ENCODE results near the gene KCNQ1.
A peak's percentile ranks its signal among the peaks of the same experiment; 100 is the strongest.

KCNQ1 gene

DNA sequence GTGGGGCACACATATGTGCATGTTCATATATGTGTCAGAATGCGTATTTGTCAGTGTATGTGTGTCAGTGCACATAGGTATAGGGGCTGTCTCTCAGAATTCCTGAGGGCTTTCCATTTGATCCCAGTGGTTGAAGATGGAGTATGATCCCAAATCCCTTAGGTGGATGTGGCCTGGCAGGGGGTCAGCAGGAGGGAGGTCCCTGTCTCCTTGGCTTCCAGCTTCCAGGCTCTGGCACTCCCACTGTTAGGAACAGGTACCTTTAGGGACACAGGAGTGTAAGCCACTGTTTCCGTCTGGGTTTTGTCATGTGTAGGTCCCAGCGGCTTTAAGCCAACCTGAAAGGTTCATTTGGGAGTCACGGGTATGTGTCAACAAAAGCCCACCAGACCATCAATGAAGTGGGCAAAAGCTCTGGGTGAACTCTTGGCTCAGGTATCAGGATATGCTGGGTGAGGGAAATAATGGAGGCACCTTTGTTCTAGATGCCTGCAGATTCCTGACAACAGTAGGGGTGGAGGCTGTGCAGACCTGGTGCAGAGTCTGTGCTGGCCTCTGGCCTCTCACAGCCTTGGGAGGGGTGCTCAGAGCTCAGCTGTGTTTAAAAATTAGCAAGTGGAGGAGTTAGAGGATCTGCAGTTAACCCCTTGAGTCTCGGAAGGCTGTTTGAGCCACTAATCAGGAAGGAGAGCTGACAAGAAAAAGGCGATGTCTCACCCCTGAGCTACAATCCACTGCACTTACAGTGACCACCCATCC is 246.0 kb downstream of the KCNQ1 start:
- no peak overlapping the region for H3K27ac ChIP-seq (ENCODE audit: poor library complexity, severe bottlenecking)
- TF ChIP-seq, protein P1, sequence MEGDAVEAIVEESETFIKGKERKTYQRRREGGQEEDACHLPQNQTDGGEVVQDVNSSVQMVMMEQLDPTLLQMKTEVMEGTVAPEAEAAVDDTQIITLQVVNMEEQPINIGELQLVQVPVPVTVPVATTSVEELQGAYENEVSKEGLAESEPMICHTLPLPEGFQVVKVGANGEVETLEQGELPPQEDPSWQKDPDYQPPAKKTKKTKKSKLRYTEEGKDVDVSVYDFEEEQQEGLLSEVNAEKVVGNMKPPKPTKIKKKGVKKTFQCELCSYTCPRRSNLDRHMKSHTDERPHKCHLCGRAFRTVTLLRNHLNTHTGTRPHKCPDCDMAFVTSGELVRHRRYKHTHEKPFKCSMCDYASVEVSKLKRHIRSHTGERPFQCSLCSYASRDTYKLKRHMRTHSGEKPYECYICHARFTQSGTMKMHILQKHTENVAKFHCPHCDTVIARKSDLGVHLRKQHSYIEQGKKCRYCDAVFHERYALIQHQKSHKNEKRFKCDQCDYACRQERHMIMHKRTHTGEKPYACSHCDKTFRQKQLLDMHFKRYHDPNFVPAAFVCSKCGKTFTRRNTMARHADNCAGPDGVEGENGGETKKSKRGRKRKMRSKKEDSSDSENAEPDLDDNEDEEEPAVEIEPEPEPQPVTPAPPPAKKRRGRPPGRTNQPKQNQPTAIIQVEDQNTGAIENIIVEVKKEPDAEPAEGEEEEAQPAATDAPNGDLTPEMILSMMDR (IDR thresholded peaks at IDR 0.05; ENCODE audit: poor library complexity, severe bottlenecking) = no peak
- H3K36me3 ChIP-seq (ENCODE audit: low read depth) = no peaks in the 10 kb centered on the region
- no peak for DNase-seq (ENCODE audit: low spot score)
- no peaks in the 10 kb centered on the region for H3K4me1 ChIP-seq (ENCODE audit: insufficient read depth, poor library complexity, severe bottlenecking)
- no peak overlapping the region for H3K4me3 ChIP-seq (ENCODE audit: severe bottlenecking)
- no peaks in the 10 kb centered on the region for H3K27me3 ChIP-seq (ENCODE audit: insufficient read depth, poor library complexity, severe bottlenecking)
- no peak for ATAC-seq (ENCODE audit: low read depth)
- H3K9me3 ChIP-seq (ENCODE audit: severe bottlenecking) = no peaks in the 10 kb centered on the region

DNA sequence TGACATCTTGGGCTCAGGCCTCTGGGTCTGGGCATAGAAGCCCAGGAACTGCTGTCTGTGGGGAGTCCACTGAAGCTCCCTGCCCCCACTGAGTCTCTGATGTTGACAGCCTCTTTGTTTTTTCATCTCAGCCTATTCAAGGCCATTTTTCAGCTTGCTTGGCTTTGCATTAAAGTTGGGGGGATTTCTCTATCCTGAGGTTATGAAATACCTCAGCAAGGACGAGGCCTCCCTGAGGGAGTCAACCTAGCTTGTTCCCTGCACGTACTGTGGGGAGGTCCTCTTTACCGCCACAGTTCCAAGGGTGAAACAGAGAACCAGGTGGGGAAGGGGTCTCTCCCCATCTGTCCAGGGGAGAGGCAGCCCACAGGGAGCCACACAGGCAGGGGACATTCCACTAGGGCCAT is 246.6 kb downstream of the KCNQ1 start:
- no peak for ATAC-seq (ENCODE audit: low read depth)
- TF ChIP-seq, protein P1 (IDR thresholded peaks at IDR 0.05; ENCODE audit: poor library complexity, severe bottlenecking) = no peak
- H3K27ac ChIP-seq (ENCODE audit: poor library complexity, severe bottlenecking) = no peak overlapping the region
- no peak overlapping the region for H3K4me3 ChIP-seq (ENCODE audit: severe bottlenecking)
- peak; percentile 17 for DNase-seq (ENCODE audit: low spot score)
- no peaks in the 10 kb centered on the region for H3K36me3 ChIP-seq (ENCODE audit: low read depth)
- H3K9me3 ChIP-seq (ENCODE audit: severe bottlenecking) = no peaks in the 10 kb centered on the region
- no peaks in the 10 kb centered on the region for H3K27me3 ChIP-seq (ENCODE audit: insufficient read depth, poor library complexity, severe bottlenecking)
- H3K4me1 ChIP-seq (ENCODE audit: insufficient read depth, poor library complexity, severe bottlenecking) = no peaks in the 10 kb centered on the region

DNA sequence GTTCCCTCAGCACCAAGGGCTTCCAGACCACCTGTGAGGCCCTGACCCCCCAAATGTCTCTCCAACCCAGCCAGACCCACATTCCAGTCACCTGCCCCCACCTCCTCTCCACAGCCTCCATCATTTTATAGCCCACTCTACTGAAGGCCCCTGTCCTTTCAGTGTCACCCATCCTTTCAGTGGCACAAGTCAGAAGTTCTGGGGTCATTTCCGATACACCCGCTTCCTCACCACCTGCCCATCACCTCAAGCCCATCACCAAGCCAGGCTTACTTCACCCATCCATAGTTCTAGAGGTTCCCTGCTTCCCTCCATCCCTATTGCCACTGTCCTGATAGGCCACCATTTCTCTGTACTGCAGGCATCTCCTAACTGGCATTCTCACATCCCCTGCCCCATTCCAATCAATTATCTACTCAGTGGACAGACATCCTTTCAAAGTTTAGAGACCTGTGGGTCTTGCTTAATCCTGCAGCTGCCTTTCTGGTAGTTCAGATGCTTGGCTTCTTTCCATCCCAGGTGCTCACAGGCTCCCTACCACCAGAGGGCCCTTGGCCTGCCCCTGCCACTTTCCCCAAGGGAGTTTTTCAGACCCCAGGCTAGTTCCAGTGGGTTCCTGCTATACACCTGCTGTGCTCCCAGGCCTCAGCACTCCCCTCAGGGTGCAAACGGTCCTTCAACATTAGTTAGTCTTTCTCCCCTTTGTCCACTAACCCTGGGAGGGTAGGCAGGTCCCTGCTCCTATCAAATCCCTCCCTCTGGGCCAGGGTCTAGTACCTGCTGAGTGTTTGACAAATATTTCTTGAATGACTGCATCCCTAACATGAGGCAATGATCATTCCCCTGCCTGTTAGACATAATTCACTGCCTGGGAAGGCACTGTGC is 247.4 kb downstream of the KCNQ1 start:
- Histone ChIP-seq H3K9me3 (ENCODE audit: severe bottlenecking) (no peaks in the 10 kb centered on the region), H3K27ac (ENCODE audit: poor library complexity, severe bottlenecking) (no peak overlapping the region)
- peak; percentile 33 for DNase-seq (ENCODE audit: low spot score)

DNA sequence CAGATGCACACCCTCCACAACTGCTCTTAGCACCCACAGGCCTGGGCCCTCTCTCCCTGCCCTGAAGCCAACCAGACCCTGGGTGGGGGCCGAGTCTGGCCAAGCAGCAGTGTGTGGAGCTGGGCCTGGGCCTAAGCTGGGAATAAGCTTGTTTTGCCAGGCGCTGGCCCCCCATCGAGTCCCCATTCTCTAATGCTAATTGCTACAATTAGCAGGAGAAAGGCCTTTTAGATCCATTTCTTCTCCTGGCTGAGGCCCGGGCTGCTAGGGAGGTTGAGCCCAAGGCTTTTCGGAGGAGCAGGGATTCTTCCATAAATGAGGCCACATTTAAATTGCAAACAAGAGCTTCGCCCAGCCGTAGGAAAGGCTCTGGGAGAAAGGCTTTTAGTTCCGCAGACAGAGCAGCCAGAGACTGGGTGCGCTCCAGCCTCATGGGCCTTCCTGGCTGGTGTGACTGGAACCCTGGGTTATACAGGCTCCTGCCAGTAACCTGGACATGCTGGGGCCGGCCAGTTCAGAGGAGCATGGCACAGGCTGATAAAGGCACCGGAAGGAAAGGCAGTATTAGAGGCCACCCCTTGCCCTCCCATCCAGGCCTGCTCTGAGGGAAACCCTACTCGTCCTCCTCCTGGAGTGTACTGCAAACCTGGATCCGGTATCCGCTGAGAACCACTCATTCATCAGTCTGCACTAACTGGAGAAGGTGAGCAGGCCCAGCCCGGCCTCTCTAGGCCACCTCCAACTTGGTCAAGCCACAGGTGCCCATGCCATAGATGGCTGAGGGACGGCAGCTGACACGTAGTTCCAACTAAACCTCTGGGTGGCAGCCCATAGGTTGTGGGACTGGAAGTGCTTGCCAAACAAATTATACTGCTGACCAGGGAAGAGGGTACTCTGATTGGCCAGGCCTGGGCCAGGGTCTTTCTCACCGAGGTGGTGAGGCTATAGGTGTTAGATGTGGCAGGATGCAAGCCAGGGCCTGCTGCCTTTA is 248.8 kb downstream of the KCNQ1 start:
- DNase-seq (ENCODE audit: low spot score) = peak; percentile 30
- Histone ChIP-seq H3K9me3 (ENCODE audit: severe bottlenecking) (no peaks in the 10 kb centered on the region), H3K36me3 (ENCODE audit: low read depth) (peaks cover under 1% of the 10 kb centered on the region), H3K4me3 (ENCODE audit: severe bottlenecking) (no peak overlapping the region), H3K27me3 (ENCODE audit: insufficient read depth, poor library complexity, severe bottlenecking) (no peaks in the 10 kb centered on the region), H3K4me1 (ENCODE audit: insufficient read depth, poor library complexity, severe bottlenecking) (peaks cover 5% of the 10 kb centered on the region), H3K27ac (ENCODE audit: poor library complexity, severe bottlenecking) (no peak overlapping the region)
- no peak for ATAC-seq (ENCODE audit: low read depth)
- TF ChIP-seq, protein P1 (IDR thresholded peaks at IDR 0.05; ENCODE audit: poor library complexity, severe bottlenecking) = no peak

More for the DNA sequence above, 247.4 kb downstream of the KCNQ1 start:
- TF ChIP-seq, protein P1 (IDR thresholded peaks at IDR 0.05; ENCODE audit: poor library complexity, severe bottlenecking) = peak; percentile 47
- H3K36me3 ChIP-seq (ENCODE audit: low read depth) = no peaks in the 10 kb centered on the region; the same call in 1 of the 2 replicates
- H3K27me3 ChIP-seq (ENCODE audit: insufficient read depth, poor library complexity, severe bottlenecking) = no peaks in the 10 kb centered on the region
- H3K4me1 ChIP-seq (ENCODE audit: insufficient read depth, poor library complexity, severe bottlenecking) = peaks cover 2% of the 10 kb centered on the region
- no peak overlapping the region for H3K4me3 ChIP-seq (ENCODE audit: severe bottlenecking)
- peak; percentile 27; the same call in 2 of the 3 replicates for ATAC-seq (ENCODE audit: low read depth)
